ENCODE measurements around the gene POF1B. TPM values are rescaled to one million over a fixed set of nuclear protein-coding genes. Genes with fewer than 3 reads are reported as not detected.

Gene POF1B
- total and polyA plus RNA-seq, 2 of the 4 experiments (the other 2 are of a cell fraction): not detected

DNA sequence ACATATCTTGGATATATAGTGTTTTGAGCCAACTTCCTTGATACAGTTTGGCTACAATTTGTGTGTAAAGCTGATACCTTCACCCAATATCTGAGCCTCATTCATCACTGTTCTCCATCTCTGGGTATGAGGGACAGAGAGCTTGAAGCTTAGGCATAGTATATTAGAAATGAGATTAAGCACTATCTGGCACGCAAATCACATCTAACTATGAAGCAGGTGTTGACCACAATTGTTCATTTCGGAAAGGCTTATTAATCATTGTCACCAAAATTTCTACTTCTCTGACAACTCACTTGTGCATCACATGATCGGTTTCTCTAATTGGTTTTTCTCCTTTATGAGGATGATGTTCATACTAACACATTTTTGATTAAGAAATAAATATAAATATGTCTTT, 2.1 kb upstream of the POF1B start:
- H3K9me1 ChIP-seq (ENCODE audit: insufficient read depth, low read length): no peaks in the 10 kb centered on the region
- H4K20me1 ChIP-seq (ENCODE audit: insufficient read depth, low read length): no peaks in the 10 kb centered on the region
- no peak overlapping the region for H3K14ac ChIP-seq (replicated peaks; ENCODE audit: low read depth, low read length)
- H2AK5ac ChIP-seq (ENCODE audit: low read depth, low read length): no peak overlapping the region
- H3K9ac ChIP-seq (ENCODE audit: low read depth, low read length): no peak overlapping the region
- no peak overlapping the region for H3K4me2 ChIP-seq (ENCODE audit: low read depth, low read length)
- H4K5ac ChIP-seq (ENCODE audit: low read depth, low read length): no peak overlapping the region
- H3K9me3 ChIP-seq (ENCODE audit: control insufficient read depth, insufficient read depth, low read length): no peaks in the 10 kb centered on the region
- no peak overlapping the region for H2AK9ac ChIP-seq (replicated peaks; ENCODE audit: low read depth, low read length, poor library complexity)
- dilution Hi-C loops (cut with HindIII; ENCODE audit: low sequenced_read_pairs, unreplicated experiment): no loop called here
- no peak overlapping the region for H3K4ac ChIP-seq (ENCODE audit: low read depth, low read length)
- no peaks in the 10 kb centered on the region for H3K36me3 ChIP-seq (ENCODE audit: control insufficient read depth, insufficient read depth, low read length)
- H2BK5ac ChIP-seq (ENCODE audit: low read depth, low read length, poor library complexity, severe bottlenecking): no peak overlapping the region
- no peaks in the 10 kb centered on the region for H3K79me1 ChIP-seq (ENCODE audit: low read depth in 1 of 2, low read length in 2 of 2)
- H3K4me1 ChIP-seq (ENCODE audit: control insufficient read depth, insufficient read depth, low read length): no peaks in the 10 kb centered on the region
- H2BK20ac ChIP-seq (ENCODE audit: low read depth, low read length): no peak overlapping the region
- no peak overlapping the region for H3K4me3 ChIP-seq (ENCODE audit: insufficient read depth, low read depth, low read length)
- no peak overlapping the region for H4K91ac ChIP-seq (ENCODE audit: insufficient read depth, low read depth, low read length)
- no peak overlapping the region for H3K27ac ChIP-seq (ENCODE audit: insufficient read depth, low read length)
- no peak overlapping the region for H4K8ac ChIP-seq (ENCODE audit: low read depth in 2 of 2, low read length in 2 of 2)
- in situ Hi-C loops (cut with MboI; ENCODE audit: low sequenced_read_pairs): no loop called here
- H3K18ac ChIP-seq (ENCODE audit: low read depth, low read length): no peak overlapping the region
- intact Hi-C loops (cut with micrococcal nuclease): no loop called here
- H2AFZ ChIP-seq (replicated peaks; ENCODE audit: low read length, poor library complexity): no peak overlapping the region
- ChIA-PET CTCF (no interaction called here), POLR2A (ENCODE audit: unreplicated experiment) (no interaction called here)
- ATAC-seq (ENCODE audit: low read depth): no peak
- no peak overlapping the region for H2BK15ac ChIP-seq (ENCODE audit: low read depth, low read length)
- H3K56ac ChIP-seq (ENCODE audit: extremely low read depth, insufficient read depth, low read length): no peak overlapping the region
- WGBS, 2 experiments (ENCODE audit: extremely low coverage in 2 of 2, insufficient read length in 1 of 2): no CpG with 5 or more reads among the region's 3 CpGs
- H2BK120ac ChIP-seq (ENCODE audit: low read depth, low read length): no peak overlapping the region
- TF ChIP-seq RAD21 (IDR thresholded peaks at IDR 0.05; ENCODE audit: low read length): no peak
- TF ChIP-seq FOS (IDR thresholded peaks at IDR 0.05; ENCODE audit: low read depth, low read length): no peak
- TF ChIP-seq MAZ (IDR thresholded peaks at IDR 0.05; ENCODE audit: borderline replicate concordance, low read depth, low read length): no peak
- TF ChIP-seq NFE2L2 (IDR thresholded peaks at IDR 0.05; ENCODE audit: low read depth, low read length): no peak
- TF ChIP-seq BHLHE40 (IDR thresholded peaks at IDR 0.05; ENCODE audit: low read depth, low read length): no peak
- TF ChIP-seq POLR2A (IDR thresholded peaks at IDR 0.05; ENCODE audit: low read depth, low read length): no peak
- TF ChIP-seq, protein P1, sequence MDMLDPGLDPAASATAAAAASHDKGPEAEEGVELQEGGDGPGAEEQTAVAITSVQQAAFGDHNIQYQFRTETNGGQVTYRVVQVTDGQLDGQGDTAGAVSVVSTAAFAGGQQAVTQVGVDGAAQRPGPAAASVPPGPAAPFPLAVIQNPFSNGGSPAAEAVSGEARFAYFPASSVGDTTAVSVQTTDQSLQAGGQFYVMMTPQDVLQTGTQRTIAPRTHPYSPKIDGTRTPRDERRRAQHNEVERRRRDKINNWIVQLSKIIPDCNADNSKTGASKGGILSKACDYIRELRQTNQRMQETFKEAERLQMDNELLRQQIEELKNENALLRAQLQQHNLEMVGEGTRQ (IDR thresholded peaks at IDR 0.05; ENCODE audit: low read depth, low read length): no peak
- no peak for TF ChIP-seq CHD1 (IDR thresholded peaks at IDR 0.05; ENCODE audit: low read depth, low read length)
- TF ChIP-seq, protein P2, sequence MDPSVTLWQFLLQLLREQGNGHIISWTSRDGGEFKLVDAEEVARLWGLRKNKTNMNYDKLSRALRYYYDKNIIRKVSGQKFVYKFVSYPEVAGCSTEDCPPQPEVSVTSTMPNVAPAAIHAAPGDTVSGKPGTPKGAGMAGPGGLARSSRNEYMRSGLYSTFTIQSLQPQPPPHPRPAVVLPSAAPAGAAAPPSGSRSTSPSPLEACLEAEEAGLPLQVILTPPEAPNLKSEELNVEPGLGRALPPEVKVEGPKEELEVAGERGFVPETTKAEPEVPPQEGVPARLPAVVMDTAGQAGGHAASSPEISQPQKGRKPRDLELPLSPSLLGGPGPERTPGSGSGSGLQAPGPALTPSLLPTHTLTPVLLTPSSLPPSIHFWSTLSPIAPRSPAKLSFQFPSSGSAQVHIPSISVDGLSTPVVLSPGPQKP (IDR thresholded peaks at IDR 0.05; ENCODE audit: borderline replicate concordance, low read depth, low read length): no peak
- TF ChIP-seq RFX5 (IDR thresholded peaks at IDR 0.05; ENCODE audit: low read depth, low read length): no peak
- no peak for TF ChIP-seq MXI1 (IDR thresholded peaks at IDR 0.05; ENCODE audit: borderline replicate concordance, low read depth, low read length)
- TF ChIP-seq, protein P3, sequence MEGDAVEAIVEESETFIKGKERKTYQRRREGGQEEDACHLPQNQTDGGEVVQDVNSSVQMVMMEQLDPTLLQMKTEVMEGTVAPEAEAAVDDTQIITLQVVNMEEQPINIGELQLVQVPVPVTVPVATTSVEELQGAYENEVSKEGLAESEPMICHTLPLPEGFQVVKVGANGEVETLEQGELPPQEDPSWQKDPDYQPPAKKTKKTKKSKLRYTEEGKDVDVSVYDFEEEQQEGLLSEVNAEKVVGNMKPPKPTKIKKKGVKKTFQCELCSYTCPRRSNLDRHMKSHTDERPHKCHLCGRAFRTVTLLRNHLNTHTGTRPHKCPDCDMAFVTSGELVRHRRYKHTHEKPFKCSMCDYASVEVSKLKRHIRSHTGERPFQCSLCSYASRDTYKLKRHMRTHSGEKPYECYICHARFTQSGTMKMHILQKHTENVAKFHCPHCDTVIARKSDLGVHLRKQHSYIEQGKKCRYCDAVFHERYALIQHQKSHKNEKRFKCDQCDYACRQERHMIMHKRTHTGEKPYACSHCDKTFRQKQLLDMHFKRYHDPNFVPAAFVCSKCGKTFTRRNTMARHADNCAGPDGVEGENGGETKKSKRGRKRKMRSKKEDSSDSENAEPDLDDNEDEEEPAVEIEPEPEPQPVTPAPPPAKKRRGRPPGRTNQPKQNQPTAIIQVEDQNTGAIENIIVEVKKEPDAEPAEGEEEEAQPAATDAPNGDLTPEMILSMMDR (conservative IDR thresholded peaks at IDR 0.05; ENCODE audit: low read depth, low read length): no peak
- no peak for TF ChIP-seq MAFK (IDR thresholded peaks at IDR 0.05; ENCODE audit: low read depth, low read length)
- TF ChIP-seq RCOR1 (IDR thresholded peaks at IDR 0.05; ENCODE audit: insufficient replicate concordance, low read length): no peak
- no peak for DNase-seq
- no peak overlapping the region for H3K23ac ChIP-seq (ENCODE audit: low read depth, low read length)
- no peaks in the 10 kb centered on the region for H3K27me3 ChIP-seq (ENCODE audit: control insufficient read depth, insufficient read depth, low read length)
- BruUV-seq (replicated peaks): no TSS peak
